ENCODE data around the gene TSHZ2.

The TSHZ2 gene

GRCh38 chr20:52943185-52943841 is 28.8 kb upstream of the TSHZ2 start:
- TF ChIP-seq GATA2 (IDR thresholded peaks at IDR 0.05; ENCODE audit: low read depth, low read length), result no peak
- no peak for TF ChIP-seq GATA3 (IDR thresholded peaks at IDR 0.05; ENCODE audit: low read depth, low read length)

GRCh38 chr20:52945268-52945667 is 26.9 kb upstream of the TSHZ2 start:
- TF ChIP-seq GATA3 (IDR thresholded peaks at IDR 0.05; ENCODE audit: low read depth, low read length) (no peak), GATA2 (IDR thresholded peaks at IDR 0.05; ENCODE audit: low read depth, low read length) (no peak)

- TF ChIP-seq GATA3 (IDR thresholded peaks at IDR 0.05; ENCODE audit: low read depth, low read length), result no peak
- no peak for TF ChIP-seq GATA2 (IDR thresholded peaks at IDR 0.05; ENCODE audit: low read depth, low read length)
Observed at GRCh38 chr20:52945862-52946522, 26.2 kb upstream of the TSHZ2 start.

- TF ChIP-seq GATA3 (IDR thresholded peaks at IDR 0.05; ENCODE audit: low read depth, low read length) (no peak), GATA2 (IDR thresholded peaks at IDR 0.05; ENCODE audit: low read depth, low read length) (no peak)
Observed at GRCh38 chr20:52948491-52948890, 23.7 kb upstream of the TSHZ2 start.

- TF ChIP-seq GATA3 (IDR thresholded peaks at IDR 0.05; ENCODE audit: low read depth, low read length), result no peak
- no peak for TF ChIP-seq GATA2 (IDR thresholded peaks at IDR 0.05; ENCODE audit: low read depth, low read length)
Observed at GRCh38 chr20:52953020-52953419, 19.1 kb upstream of the TSHZ2 start.

- no peak for TF ChIP-seq GATA2 (IDR thresholded peaks at IDR 0.05; ENCODE audit: low read depth, low read length)
- TF ChIP-seq GATA3 (IDR thresholded peaks at IDR 0.05; ENCODE audit: low read depth, low read length), result no peak
Observed at GRCh38 chr20:52954849-52955248, 17.3 kb upstream of the TSHZ2 start.

- TF ChIP-seq GATA2 (IDR thresholded peaks at IDR 0.05; ENCODE audit: low read depth, low read length) (no peak), GATA3 (IDR thresholded peaks at IDR 0.05; ENCODE audit: low read depth, low read length) (no peak)
Observed at GRCh38 chr20:52958211-52958610, 13.9 kb upstream of the TSHZ2 start.

GRCh38 chr20:52959125-52959524 is 13.0 kb upstream of the TSHZ2 start:
- TF ChIP-seq GATA3 (IDR thresholded peaks at IDR 0.05; ENCODE audit: low read depth, low read length) (no peak), GATA2 (IDR thresholded peaks at IDR 0.05; ENCODE audit: low read depth, low read length) (peak; percentile 27; the same call in 1 of the 2 replicates)

GRCh38 chr20:52962183-52962582 is 10.0 kb upstream of the TSHZ2 start:
- TF ChIP-seq GATA3 (IDR thresholded peaks at IDR 0.05; ENCODE audit: low read depth, low read length) (no peak), GATA2 (IDR thresholded peaks at IDR 0.05; ENCODE audit: low read depth, low read length) (no peak)

GRCh38 chr20:52963131-52963530 is 9.0 kb upstream of the TSHZ2 start:
- TF ChIP-seq GATA2 (IDR thresholded peaks at IDR 0.05; ENCODE audit: low read depth, low read length), result no peak

GRCh38 chr20:52964131-52964530 is 8.0 kb upstream of the TSHZ2 start:
- TF ChIP-seq GATA2 (IDR thresholded peaks at IDR 0.05; ENCODE audit: low read depth, low read length), result no peak
- TF ChIP-seq GATA3 (IDR thresholded peaks at IDR 0.05; ENCODE audit: low read depth, low read length), result no peak

GRCh38 chr20:52965380-52965779 is 6.8 kb upstream of the TSHZ2 start:
- no peak for TF ChIP-seq GATA2 (IDR thresholded peaks at IDR 0.05; ENCODE audit: low read depth, low read length)
- no peak for TF ChIP-seq GATA3 (IDR thresholded peaks at IDR 0.05; ENCODE audit: low read depth, low read length)

GRCh38 chr20:52965819-52966218 is 6.3 kb upstream of the TSHZ2 start:
- no peak for TF ChIP-seq GATA2 (IDR thresholded peaks at IDR 0.05; ENCODE audit: low read depth, low read length)

- TF ChIP-seq GATA2 (IDR thresholded peaks at IDR 0.05; ENCODE audit: low read depth, low read length), result peak; percentile 52
- TF ChIP-seq GATA3 (IDR thresholded peaks at IDR 0.05; ENCODE audit: low read depth, low read length), result no peak
Observed at GRCh38 chr20:52971498-52972189, 514 bp upstream of the TSHZ2 start.
